Muscle layer of duodenum (tissue), 2 donors: ENCODE measurements around the gene SNX22.
"Not testable (repeated sequence)": the region's sequence is repeated elsewhere in the genome, so short reads cannot be mapped to it uniquely, and the experiment has no call there.

Source experiments
- H3K27ac ChIP-seq: one replicate; pipeline ENCODE4 v1.7.0; 2013; ENCODE audit warnings: mild to moderate bottlenecking, low read length
- H3K27me3 ChIP-seq: one replicate; pipeline ENCODE4 v1.7.0; 2013; ENCODE audit warnings: low read depth, mild to moderate bottlenecking, control low read depth, low read length
- H3K36me3 ChIP-seq, 2 donors: one replicate each; pipeline ENCODE4 v1.7.0; 2013; ENCODE audit warnings: low read length in 2 of 2, control low read depth in 1 of 2, mild to moderate bottlenecking in 1 of 2; ENCODE audit not compliant: insufficient read depth in 2 of 2, control insufficient read depth in 1 of 2
- H3K4me1 ChIP-seq, 2 donors: one replicate each; pipeline ENCODE4 v1.7.0; 2013; ENCODE audit warnings: low read length in 2 of 2, mild to moderate bottlenecking in 2 of 2, control low read depth in 1 of 2, moderate library complexity in 1 of 2; ENCODE audit not compliant: insufficient read depth in 2 of 2, control insufficient read depth in 1 of 2
- H3K4me3 ChIP-seq, 2 donors: one replicate each; pipeline ENCODE4 v1.7.0; 2013; ENCODE audit warnings: low read length in 2 of 2, low read depth in 1 of 2, mild to moderate bottlenecking in 1 of 2
- H3K9me3 ChIP-seq, 2 donors: one replicate each; pipeline ENCODE4 v1.7.0; 2013; ENCODE audit warnings: low read length in 2 of 2, control low read depth in 1 of 2, mild to moderate bottlenecking in 1 of 2; ENCODE audit not compliant: control insufficient read depth in 1 of 2
- donor health status: healthy.

The SNX22 gene

GRCh38 chr15:64151727-64152506, at the start of gene SNX22:
Gene SNX22, plus strand, starts transcription at chr15:64151731. Its CDS starts 45 bp downstream, at chr15:64151776.
- Histone ChIP-seq H3K4me1 (peaks cover 0 to 26% of the 10 kb centered on the region in 2 donors), H3K9me3 (no peaks in the 10 kb centered on the region)

GRCh38 chr15:64102497-64102896, 49.0 kb upstream of the SNX22 start:
- Histone ChIP-seq H3K36me3 (no peaks in the 10 kb centered on the region), H3K27ac (no peak overlapping the region), H3K4me3 (no peak overlapping the region), H3K27me3 (no peaks in the 10 kb centered on the region), H3K4me1 (peaks cover 7 to 12% of the 10 kb centered on the region in 2 donors), H3K9me3 (no peaks in the 10 kb centered on the region)

More at GRCh38 chr15:64151727-64152506, at the start of gene SNX22:
- no peak within 1 kb of the TSS for H3K27ac ChIP-seq
- H3K4me3 ChIP-seq: peak within 1 kb of the TSS; percentile 16 to 58
- H3K27me3 ChIP-seq: peaks cover 15% of the 10 kb centered on the region
- peaks cover 17 to 21% of the 10 kb centered on the region in 2 donors for H3K36me3 ChIP-seq

GRCh38 chr15:64105113-64105704, 46.3 kb upstream of the SNX22 start:
- Histone ChIP-seq H3K4me1 (peaks cover 0 to 4% of the 10 kb centered on the region in 2 donors), H3K9me3 (no peaks in the 10 kb centered on the region), H3K27ac (peak overlapping the region; percentile 49), H3K4me3 (no peak overlapping the region), H3K36me3 (no peaks in the 10 kb centered on the region), H3K27me3 (no peaks in the 10 kb centered on the region)

- Histone ChIP-seq H3K4me1 (peaks cover 9 to 12% of the 10 kb centered on the region in 2 donors), H3K36me3 (peaks cover under 1 to 3% of the 10 kb centered on the region in 2 donors), H3K4me3 (no peak overlapping the region), H3K9me3 (no peaks in the 10 kb centered on the region), H3K27ac (no peak overlapping the region), H3K27me3 (no peaks in the 10 kb centered on the region)
Observed at GRCh38 chr15:64107337-64107736, 44.2 kb upstream of the SNX22 start.

GRCh38 chr15:64110108-64110701, 41.3 kb upstream of the SNX22 start:
- not testable (repeated sequence) for H3K27ac ChIP-seq, H3K4me3 ChIP-seq
- peaks cover 9 to 12% of the 10 kb centered on the region in 2 donors for H3K4me1 ChIP-seq

GRCh38 chr15:64110950-64111678, 40.4 kb upstream of the SNX22 start:
- Histone ChIP-seq H3K9me3 (no peaks in the 10 kb centered on the region), H3K27ac (no peak overlapping the region), H3K4me1 (peaks cover 9 to 11% of the 10 kb centered on the region in 2 donors)

More at GRCh38 chr15:64110108-64110701, 41.3 kb upstream of the SNX22 start:
- peaks cover 23 to 31% of the 10 kb centered on the region in 2 donors for H3K36me3 ChIP-seq
- H3K27me3 ChIP-seq, H3K9me3 ChIP-seq: not testable (repeated sequence)

GRCh38 chr15:64111679-64112050, 39.9 kb upstream of the SNX22 start:
- no peak overlapping the region for H3K4me3 ChIP-seq
- H3K4me1 ChIP-seq: peaks cover 8 to 9% of the 10 kb centered on the region in 2 donors
- no peak overlapping the region for H3K27ac ChIP-seq

More at GRCh38 chr15:64110950-64111678, 40.4 kb upstream of the SNX22 start:
- Histone ChIP-seq H3K4me3 (no peak overlapping the region), H3K36me3 (peaks cover 32 to 39% of the 10 kb centered on the region in 2 donors), H3K27me3 (no peaks in the 10 kb centered on the region)

GRCh38 chr15:64112073-64112772, 39.3 kb upstream of the SNX22 start:
- Histone ChIP-seq H3K27ac (no peak overlapping the region), H3K4me3 (no peak overlapping the region), H3K9me3 (no peaks in the 10 kb centered on the region), H3K4me1 (peaks cover 8 to 9% of the 10 kb centered on the region in 2 donors), H3K36me3 (peaks cover 40 to 50% of the 10 kb centered on the region in 2 donors), H3K27me3 (no peaks in the 10 kb centered on the region)

More at GRCh38 chr15:64111679-64112050, 39.9 kb upstream of the SNX22 start:
- H3K27me3 ChIP-seq: no peaks in the 10 kb centered on the region
- H3K36me3 ChIP-seq: peaks cover 38 to 45% of the 10 kb centered on the region in 2 donors
- H3K9me3 ChIP-seq: no peaks in the 10 kb centered on the region

- Histone ChIP-seq H3K27me3 (no peaks in the 10 kb centered on the region), H3K27ac (no peak overlapping the region), H3K4me3 (no peak overlapping the region), H3K4me1 (peaks cover 8 to 9% of the 10 kb centered on the region in 2 donors), H3K36me3 (peaks cover 44 to 56% of the 10 kb centered on the region in 2 donors), H3K9me3 (no peaks in the 10 kb centered on the region)
Observed at GRCh38 chr15:64112904-64113303, 38.6 kb upstream of the SNX22 start.

- Histone ChIP-seq H3K27ac (no peak overlapping the region), H3K9me3 (no peaks in the 10 kb centered on the region), H3K36me3 (peaks cover 78 to 94% of the 10 kb centered on the region in 2 donors), H3K4me1 (no peaks in the 10 kb centered on the region), H3K4me3 (no peak overlapping the region), H3K27me3 (no peaks in the 10 kb centered on the region)
Observed at GRCh38 chr15:64117759-64118487, 33.6 kb upstream of the SNX22 start.
